Astrocyte (in vitro differentiated cells and primary cell): ENCODE results near the gene ZNF442.

Experiments
- CTCF ChIP-seq: IDR thresholded peaks from 2 replicates; pipeline ENCODE4 v1.5.1; 2011; ENCODE audit warnings: low read depth, mild to moderate bottlenecking, inconsistent platforms, low read length, moderate library complexity; ENCODE audit not compliant: insufficient read depth
- EZH2 ChIP-seq: IDR thresholded peaks from 2 replicates; pipeline ENCODE4 v1.6.1; 2012; ENCODE audit warnings: mild to moderate bottlenecking, low read length, inconsistent platforms; ENCODE audit not compliant: insufficient read depth

DNA sequence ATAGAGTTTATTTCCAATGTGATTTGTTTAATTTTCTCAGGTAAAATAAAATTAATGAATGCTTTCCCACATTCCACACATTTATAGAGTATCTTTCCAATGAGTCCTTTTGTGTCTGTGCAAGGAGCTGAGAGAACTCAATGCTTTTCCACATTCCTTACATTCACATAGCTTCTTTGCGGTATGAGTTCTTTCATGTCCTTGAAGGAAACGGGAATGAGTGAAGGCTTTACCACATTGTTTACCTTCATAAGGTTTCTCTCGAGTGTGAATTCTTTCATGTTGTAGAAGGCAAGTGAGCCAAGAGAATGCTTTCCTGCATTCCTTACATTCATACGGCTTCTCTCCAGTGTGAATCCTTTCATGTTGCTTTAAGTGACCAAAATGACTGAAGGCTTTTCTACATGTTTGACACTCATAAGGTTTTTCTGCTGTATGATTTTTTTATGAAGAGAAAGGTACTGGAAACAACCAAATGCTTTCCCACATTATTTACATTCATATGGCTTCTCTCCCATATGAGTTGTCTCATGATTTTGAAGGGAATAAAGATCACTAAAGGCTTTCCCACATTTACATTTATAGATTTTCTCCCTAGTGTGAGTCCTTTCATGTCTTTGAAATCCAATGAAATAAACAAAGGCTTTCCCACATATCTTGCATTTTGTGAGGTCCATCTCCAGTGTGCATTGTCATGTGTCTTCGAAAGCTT, 14.4 kb upstream of the ZNF442 start:
- TF ChIP-seq CTCF: no peak
- no peak for TF ChIP-seq EZH2
